ENCODE results near the gene C4orf50.
"Not testable (repeated sequence)": the region's sequence is repeated elsewhere in the genome, so short reads cannot be mapped to it uniquely, and the experiment has no call there.

The C4orf50 gene

GRCh38 chr4:5965225-5965624, 53.0 kb downstream of the C4orf50 start:
- DNase-seq, result no peak

- no peak for DNase-seq
These were observed 54.2 kb downstream of the C4orf50 start for GRCh38 chr4:5964030-5964429.

- no peak for DNase-seq
These were observed 54.6 kb downstream of the C4orf50 start for GRCh38 chr4:5963611-5964010.

- DNase-seq, result no peak
These were observed 55.8 kb downstream of the C4orf50 start for GRCh38 chr4:5962416-5962815.

- no peak for DNase-seq
These were observed 57.9 kb downstream of the C4orf50 start for GRCh38 chr4:5960252-5960880.

- DNase-seq, result no peak
These were observed 58.8 kb downstream of the C4orf50 start for GRCh38 chr4:5959211-5959982.

GRCh38 chr4:5958199-5958735, 60.0 kb downstream of the C4orf50 start:
- DNase-seq, result no peak

- no peak for DNase-seq
These were observed 61.2 kb downstream of the C4orf50 start for GRCh38 chr4:5957076-5957475.

- no peak for DNase-seq
These were observed 61.8 kb downstream of the C4orf50 start for GRCh38 chr4:5956285-5957021.

- DNase-seq, result no peak
These were observed 62.4 kb downstream of the C4orf50 start for GRCh38 chr4:5955856-5956255.

- no peak for DNase-seq
These were observed 62.9 kb downstream of the C4orf50 start for GRCh38 chr4:5955201-5955821.

- no peak for DNase-seq
These were observed 64.0 kb downstream of the C4orf50 start for GRCh38 chr4:5954056-5954760.

GRCh38 chr4:5952975-5953951, 65.0 kb downstream of the C4orf50 start:
- DNase-seq, result no peak

- no peak for DNase-seq
These were observed 65.8 kb downstream of the C4orf50 start for GRCh38 chr4:5952286-5952974.

- not testable (repeated sequence) for DNase-seq
These were observed 71.6 kb downstream of the C4orf50 start for GRCh38 chr4:5946653-5947052.

GRCh38 chr4:5945936-5946335, 72.3 kb downstream of the C4orf50 start:
- no peak for DNase-seq

- no peak for DNase-seq
These were observed 73.1 kb downstream of the C4orf50 start for GRCh38 chr4:5945171-5945570.

GRCh38 chr4:5943561-5943960, 74.7 kb downstream of the C4orf50 start:
- DNase-seq, result no peak

- DNase-seq, result no peak
These were observed 75.3 kb downstream of the C4orf50 start for GRCh38 chr4:5942947-5943346.

- DNase-seq, result no peak
These were observed 76.6 kb downstream of the C4orf50 start for GRCh38 chr4:5941601-5942000.
